Fibroblast of pulmonary artery (primary cell): Measurements from ENCODE around the gene NR1H3.
"Not testable (repeated sequence)": the region's sequence is repeated elsewhere in the genome, so short reads cannot be mapped to it uniquely, and the experiment has no call there.

Source experiments
- DNase-seq: peaks from one replicate; pipeline ENCODE4 v3.0.0-alpha.2; 2010; ENCODE audit warnings: low read depth
- H3K4me3 ChIP-seq: replicated peaks from 2 replicates; pipeline ENCODE4 v1.5.1; 2011; ENCODE audit warnings: low read depth, mild to moderate bottlenecking, control low read depth, low read length, moderate library complexity
- CTCF ChIP-seq: IDR thresholded peaks from 2 replicates; pipeline ENCODE4 v1.5.1; 2011; ENCODE audit warnings: mild to moderate bottlenecking, control low read depth, low read length, inconsistent platforms; ENCODE audit errors: missing control alignments

The NR1H3 gene

GRCh38 chr11:47314992-47315391, 57.2 kb downstream of the NR1H3 start:
- no peak for DNase-seq
- TF ChIP-seq CTCF: no peak
- no peak overlapping the region for H3K4me3 ChIP-seq

GRCh38 chr11:47316501-47316900, 58.7 kb downstream of the NR1H3 start:
- H3K4me3 ChIP-seq, DNase-seq: not testable (repeated sequence)

- no peak for DNase-seq
- no peak overlapping the region for H3K4me3 ChIP-seq
- TF ChIP-seq CTCF: no peak
Observed at GRCh38 chr11:47317064-47317828, 59.5 kb downstream of the NR1H3 start.

- no peak for DNase-seq
- TF ChIP-seq CTCF: no peak
- H3K4me3 ChIP-seq: no peak overlapping the region
Observed at GRCh38 chr11:47318166-47318565, 60.4 kb downstream of the NR1H3 start.
